SK-N-SH treated with all-trans-retinoic acid at 6 μM for 48 hours (cell line): ENCODE results near the gene OSBPL2.

Source experiments
- ATAC-seq: fragments of 200-7000 bp; cut with Tn5 transposase; 3 replicates; pipeline ENCODE4 v1.9.1; 2020; ENCODE audit warnings: mild to moderate bottlenecking, moderate library complexity
- ARNTL ChIP-seq: fragments of 450-650 bp; formaldehyde crosslinking; IDR thresholded peaks from 2 replicates; pipeline ENCODE4 v1.5.0; 2020; ENCODE audit warnings: low read depth, mild to moderate bottlenecking, moderate library complexity, borderline replicate concordance
- BACH2 ChIP-seq: fragments of 250-450 bp; sonication (Bioruptor Pico); IDR thresholded peaks from 2 replicates; pipeline ENCODE4 v1.9.0; 2021; ENCODE audit warnings: mild to moderate bottlenecking, borderline replicate concordance
- CREB5 ChIP-seq: fragments of 250-450 bp; sonication (Bioruptor Pico); IDR thresholded peaks from 2 replicates; pipeline ENCODE4 v1.5.1; 2020; ENCODE audit warnings: low read depth, mild to moderate bottlenecking, moderate library complexity
- CSRNP3 ChIP-seq: fragments of 250-450 bp; sonication (Bioruptor Pico); IDR thresholded peaks from 2 replicates; pipeline ENCODE4 v1.5.1; 2021; ENCODE audit warnings: mild to moderate bottlenecking, moderate library complexity
- ESRRG ChIP-seq: fragments of 250-450 bp; sonication (Bioruptor Pico); IDR thresholded peaks from 2 replicates; pipeline ENCODE4 v1.6.1; 2021; ENCODE audit warnings: mild to moderate bottlenecking
- GLIS3 ChIP-seq: fragments of 250-450 bp; sonication (Bioruptor Pico); IDR thresholded peaks from 2 replicates; pipeline ENCODE4 v1.5.0; 2020; ENCODE audit warnings: mild to moderate bottlenecking, moderate library complexity
- ISL1 ChIP-seq: fragments of 250-450 bp; sonication (Bioruptor Pico); IDR thresholded peaks from 2 replicates; pipeline ENCODE4 v2.1.2; 2022; ENCODE audit warnings: mild to moderate bottlenecking, moderate library complexity
- OSR1 ChIP-seq: fragments of 250-450 bp; sonication (Bioruptor Pico); IDR thresholded peaks from 2 replicates; pipeline ENCODE4 v1.8.0; 2022; ENCODE audit warnings: moderate library complexity, mild to moderate bottlenecking, inconsistent platforms
- PATZ1 ChIP-seq: fragments of 250-450 bp; sonication (Bioruptor Pico); IDR thresholded peaks from 2 replicates; pipeline ENCODE4 v1.8.0; 2020; ENCODE audit warnings: mild to moderate bottlenecking, moderate library complexity, borderline replicate concordance
- POU6F1 ChIP-seq: fragments of 250-450 bp; sonication (Bioruptor Pico); IDR thresholded peaks from 2 replicates; pipeline ENCODE4 v1.8.0; 2021; ENCODE audit warnings: low read depth, mild to moderate bottlenecking, moderate library complexity, borderline replicate concordance
- PPARA ChIP-seq: fragments of 250-450 bp; sonication (Bioruptor Pico); IDR thresholded peaks from 2 replicates; pipeline ENCODE4 v1.5.0; 2020; ENCODE audit warnings: mild to moderate bottlenecking, borderline replicate concordance
- RARB ChIP-seq: fragments of 250-450 bp; sonication (Bioruptor Pico); IDR thresholded peaks from 2 replicates; pipeline ENCODE4 v1.8.0; 2021; ENCODE audit warnings: mild to moderate bottlenecking, moderate library complexity
- SNAI2 ChIP-seq: fragments of 250-450 bp; sonication (Bioruptor Pico); IDR thresholded peaks from 2 replicates; pipeline ENCODE4 v1.5.0; 2020; ENCODE audit warnings: mild to moderate bottlenecking, moderate library complexity
- TCF4 ChIP-seq: fragments of 250-450 bp; sonication (Bioruptor Pico); IDR thresholded peaks from 2 replicates; pipeline ENCODE4 v1.8.0; 2021; ENCODE audit warnings: mild to moderate bottlenecking, moderate library complexity, borderline replicate concordance
- TOX ChIP-seq: fragments of 250-450 bp; sonication (Bioruptor Pico); IDR thresholded peaks from 2 replicates; pipeline ENCODE4 v1.8.0; 2021; ENCODE audit warnings: mild to moderate bottlenecking, moderate library complexity, borderline replicate concordance
- TSHZ2 ChIP-seq: fragments of 250-450 bp; sonication (Bioruptor Pico); IDR thresholded peaks from 2 replicates; pipeline ENCODE4 v1.5.0; 2020; ENCODE audit warnings: mild to moderate bottlenecking, moderate library complexity
- ZC3H10 ChIP-seq: fragments of 250-450 bp; sonication (Bioruptor Pico); IDR thresholded peaks from 2 replicates; pipeline ENCODE4 v1.5.1; 2021; ENCODE audit warnings: mild to moderate bottlenecking, moderate library complexity
- ZFP3 ChIP-seq: fragments of 250-450 bp; sonication (Bioruptor Pico); IDR thresholded peaks from 2 replicates; pipeline ENCODE4 v1.5.0; 2020; ENCODE audit warnings: mild to moderate bottlenecking, moderate library complexity
- ZNF565 ChIP-seq: fragments of 450-650 bp; formaldehyde crosslinking; conservative IDR thresholded peaks from 2 replicates; pipeline ENCODE4 v1.5.0; 2020; ENCODE audit warnings: low read depth, mild to moderate bottlenecking, moderate library complexity
- ZNF70 ChIP-seq: fragments of 450-650 bp; formaldehyde crosslinking; IDR thresholded peaks from 2 replicates; pipeline ENCODE4 v1.5.0; 2020; ENCODE audit warnings: mild to moderate bottlenecking, moderate library complexity
- ZNF8 ChIP-seq: fragments of 450-650 bp; formaldehyde crosslinking; IDR thresholded peaks from 2 replicates; pipeline ENCODE4 v1.5.0; 2020; ENCODE audit warnings: mild to moderate bottlenecking, moderate library complexity

The OSBPL2 gene

GRCh38 chr20:62235777-62236157 is 2.6 kb upstream of the OSBPL2 start:
- no peak for ATAC-seq
- TF ChIP-seq ZFP3: no peak
- TF ChIP-seq ESRRG (CRISPR knock-in tag): no peak
- TF ChIP-seq SNAI2 (CRISPR knock-in tag): no peak
- TF ChIP-seq ZC3H10 (CRISPR knock-in tag): no peak
- TF ChIP-seq CSRNP3 (CRISPR knock-in tag): no peak
- TF ChIP-seq TOX: no peak
- no peak for TF ChIP-seq RARB
- no peak for TF ChIP-seq GLIS3 (CRISPR knock-in tag)
- TF ChIP-seq PPARA (CRISPR knock-in tag): no peak
- TF ChIP-seq PATZ1: no peak
- TF ChIP-seq ZNF70 (CRISPR knock-in tag): no peak
- TF ChIP-seq TCF4 (CRISPR knock-in tag): no peak
- TF ChIP-seq ARNTL (CRISPR knock-in tag): no peak
- no peak for TF ChIP-seq BACH2
- no peak for TF ChIP-seq POU6F1 (CRISPR knock-in tag)
- TF ChIP-seq TSHZ2 (CRISPR knock-in tag): no peak
- TF ChIP-seq ZNF8 (CRISPR knock-in tag): no peak
- TF ChIP-seq ZNF565 (CRISPR knock-in tag): no peak
- TF ChIP-seq, all 23 proteins: peak for 0

- ATAC-seq: no peak
- no peak for TF ChIP-seq OSR1 (CRISPR knock-in tag)
- no peak for TF ChIP-seq ZNF8 (CRISPR knock-in tag)
- TF ChIP-seq TSHZ2 (CRISPR knock-in tag): no peak
- TF ChIP-seq BACH2: no peak
- TF ChIP-seq ARNTL (CRISPR knock-in tag): no peak
- TF ChIP-seq ZFP3: no peak
- TF ChIP-seq ESRRG (CRISPR knock-in tag): no peak
Observed at GRCh38 chr20:62236200-62236599, 2.1 kb upstream of the OSBPL2 start.

GRCh38 chr20:62236766-62237513 is 1.4 kb upstream of the OSBPL2 start:
- no peak for ATAC-seq
- TF ChIP-seq ISL1: no peak
- no peak for TF ChIP-seq CREB5 (CRISPR knock-in tag)
- TF ChIP-seq BACH2: no peak
- TF ChIP-seq ARNTL (CRISPR knock-in tag): no peak
- no peak for TF ChIP-seq PATZ1
- no peak for TF ChIP-seq ZNF565 (CRISPR knock-in tag)
- no peak for TF ChIP-seq ESRRG (CRISPR knock-in tag)
